GM19023 (cell line): ENCODE measurements around the gene SIRT2.
A peak's percentile ranks its signal among the peaks of the same experiment; 100 is the strongest.

ENCODE experiments used
- ATAC-seq: cut with Tn5 transposase; IDR thresholded peaks from one replicate; pipeline ENCODE4 v1.9.1; 2021; ENCODE audit warnings: mild to moderate bottlenecking, moderate library complexity; ENCODE audit not compliant: unreplicated experiment

Gene SIRT2

GRCh38 chr19:38845374-38846024 lies 53.9 kb downstream of the SIRT2 start:
- no peak for ATAC-seq

DNA sequence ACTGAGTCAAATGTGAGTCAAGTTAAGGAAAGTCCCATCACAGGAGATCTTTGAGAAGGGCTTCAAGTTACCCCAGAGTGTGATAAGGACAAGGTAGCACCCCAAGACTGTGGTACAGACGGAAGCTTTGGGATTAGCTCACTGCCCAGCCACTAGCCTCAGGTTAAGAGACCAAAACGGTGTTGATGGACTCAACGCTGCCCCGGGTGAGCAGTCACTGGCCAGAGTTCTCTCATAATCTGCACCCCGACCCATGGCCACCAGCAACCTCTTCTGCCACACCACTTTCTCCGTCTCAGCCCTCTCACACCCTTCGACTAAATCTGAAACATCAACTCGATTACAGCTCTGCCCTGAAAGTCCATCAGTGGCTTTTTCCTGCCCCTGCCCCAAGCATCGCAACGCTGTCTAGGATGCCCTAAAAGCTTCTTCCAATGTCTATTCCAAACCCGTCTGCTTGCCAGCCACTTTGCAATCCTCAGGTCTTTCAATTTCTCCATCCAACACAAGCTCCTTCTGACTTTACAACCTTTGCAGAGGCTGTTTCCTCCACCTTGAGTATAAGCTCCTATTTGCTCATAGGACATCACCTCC lies 55.2 kb downstream of the SIRT2 start:
- no peak for ATAC-seq

- ATAC-seq: no peak
These were observed 56.2 kb downstream of the SIRT2 start for GRCh38 chr19:38843175-38843758.

DNA sequence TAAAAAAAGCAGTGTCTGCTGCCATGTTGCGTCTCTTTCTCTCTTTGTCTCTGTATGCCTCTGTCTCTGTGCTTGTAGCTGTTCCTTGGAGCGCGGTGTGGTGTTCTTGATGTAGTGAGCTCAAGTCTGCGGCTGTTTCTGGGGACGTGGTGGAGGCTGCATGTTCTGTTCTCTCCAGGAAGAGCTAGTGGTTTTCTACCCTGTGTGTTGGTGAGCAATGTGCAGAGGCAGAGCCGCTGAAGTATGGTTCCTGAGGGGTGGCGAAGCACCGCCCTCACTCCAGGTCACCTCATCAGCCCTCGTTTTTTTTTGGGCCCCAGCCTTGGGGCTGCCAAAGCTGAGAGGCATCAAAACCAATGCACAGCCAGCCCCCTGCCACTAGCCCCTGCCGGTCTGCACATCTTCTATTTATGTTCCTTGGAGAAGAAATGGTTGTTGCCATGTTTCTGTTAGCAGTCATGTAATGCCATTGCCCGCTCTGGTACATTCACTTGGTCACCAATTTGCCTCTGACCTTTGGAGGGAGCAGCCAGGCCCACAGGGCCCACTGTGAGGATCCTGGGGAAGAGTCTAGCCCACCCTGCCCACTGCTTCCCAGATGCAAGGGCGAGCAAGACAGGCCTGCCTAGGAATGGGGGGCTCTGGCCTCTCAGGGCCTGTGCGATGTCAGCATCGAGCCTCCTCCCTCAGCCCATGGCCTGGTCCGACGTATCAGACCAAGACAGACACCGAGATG lies 56.8 kb downstream of the SIRT2 start:
- ATAC-seq: no peak

DNA sequence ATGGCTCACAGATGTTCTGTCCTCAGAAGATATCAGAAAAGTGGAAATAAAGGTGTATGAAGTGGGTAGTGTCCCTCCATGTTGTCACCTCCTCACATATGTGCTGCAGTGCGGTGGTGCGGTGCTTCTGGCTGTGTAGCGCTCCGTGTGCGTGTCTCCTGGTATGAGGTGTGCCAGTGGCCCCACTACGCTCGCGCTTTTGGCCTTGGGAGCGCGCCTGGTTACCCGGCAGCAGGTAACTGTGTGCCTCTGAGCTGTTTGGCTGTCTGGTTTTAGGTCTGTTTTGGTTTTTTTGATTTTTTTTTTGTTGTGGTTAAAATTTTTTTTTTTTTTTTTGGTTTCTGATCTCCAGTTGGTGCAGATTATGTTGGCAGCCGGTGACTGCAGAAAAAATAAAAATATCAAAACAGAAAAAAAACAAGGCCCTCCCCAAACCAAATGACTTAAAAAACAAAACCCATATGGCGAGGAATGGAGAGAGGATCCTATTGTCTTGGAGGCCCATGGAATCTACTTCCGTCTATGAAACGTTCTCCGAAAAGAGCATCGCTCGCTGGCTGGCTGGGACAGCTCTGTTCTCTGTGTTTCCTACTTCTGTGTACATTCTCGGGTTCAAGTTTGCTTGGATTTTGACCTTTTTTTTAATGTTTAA lies 57.5 kb downstream of the SIRT2 start:
- ATAC-seq: no peak

- ATAC-seq: no peak
These were observed 58.1 kb downstream of the SIRT2 start for GRCh38 chr19:38841180-38841766.

DNA sequence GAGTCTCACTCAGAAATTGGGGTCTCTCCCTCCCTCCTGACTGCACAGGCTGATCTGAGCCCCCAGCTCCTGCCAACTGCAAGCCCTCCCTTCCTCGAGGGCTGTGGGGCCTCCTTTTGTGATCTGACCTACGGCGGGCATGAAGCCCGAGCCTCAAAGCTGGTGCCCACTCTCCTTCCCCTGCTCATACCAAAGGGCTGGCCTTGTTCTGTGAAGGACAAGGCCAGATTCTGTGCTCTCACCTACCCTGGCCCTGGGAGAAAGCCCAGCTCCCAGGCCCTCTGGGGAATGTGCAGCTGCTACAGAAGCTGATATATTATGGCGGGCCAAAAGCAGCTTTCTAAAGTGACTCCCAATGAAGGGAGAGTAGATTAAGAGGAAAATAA lies 58.8 kb downstream of the SIRT2 start:
- ATAC-seq: no peak

GRCh38 chr19:38839816-38840582 lies 59.4 kb downstream of the SIRT2 start:
- ATAC-seq: no peak

DNA sequence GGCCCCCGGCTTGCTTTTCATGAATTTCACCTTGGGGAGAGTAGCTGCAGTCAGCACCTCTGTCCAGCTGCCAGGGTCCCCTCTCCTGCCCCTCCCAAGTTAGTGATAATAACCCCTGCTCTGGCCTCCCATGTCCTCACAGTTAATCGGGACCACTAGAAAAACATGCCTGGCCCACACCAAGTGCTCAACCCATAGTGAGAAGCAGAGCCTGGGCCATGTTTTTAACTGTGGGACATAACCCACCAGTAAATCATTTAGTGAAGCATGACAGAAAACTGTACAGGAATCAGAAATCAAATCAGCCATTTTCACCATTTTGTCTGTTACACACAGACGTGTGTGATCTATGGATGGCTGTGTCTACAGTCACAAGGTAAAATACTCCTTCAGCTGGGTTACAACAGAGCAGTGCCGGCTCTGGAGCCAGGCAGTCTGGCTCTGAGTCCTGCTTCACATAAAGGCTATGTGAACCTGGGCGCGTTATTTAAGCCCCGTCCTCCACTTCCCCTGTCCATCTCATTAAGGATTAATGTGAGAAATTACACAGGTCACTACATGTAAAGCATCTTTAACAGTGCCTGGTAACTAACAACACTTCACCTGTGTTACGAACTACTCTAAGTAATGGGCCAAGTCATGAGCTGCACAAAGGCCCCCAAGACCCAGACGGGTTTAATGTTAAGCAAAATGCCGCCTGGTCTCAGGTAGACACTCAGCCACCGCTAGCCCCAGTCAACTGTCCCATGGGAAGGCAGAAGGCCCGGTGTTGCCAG lies 60.2 kb downstream of the SIRT2 start:
- no peak for ATAC-seq

- no peak for ATAC-seq
These were observed 61.0 kb downstream of the SIRT2 start for GRCh38 chr19:38838208-38838985.

GRCh38 chr19:38837656-38838121 lies 61.7 kb downstream of the SIRT2 start:
- no peak for ATAC-seq

DNA sequence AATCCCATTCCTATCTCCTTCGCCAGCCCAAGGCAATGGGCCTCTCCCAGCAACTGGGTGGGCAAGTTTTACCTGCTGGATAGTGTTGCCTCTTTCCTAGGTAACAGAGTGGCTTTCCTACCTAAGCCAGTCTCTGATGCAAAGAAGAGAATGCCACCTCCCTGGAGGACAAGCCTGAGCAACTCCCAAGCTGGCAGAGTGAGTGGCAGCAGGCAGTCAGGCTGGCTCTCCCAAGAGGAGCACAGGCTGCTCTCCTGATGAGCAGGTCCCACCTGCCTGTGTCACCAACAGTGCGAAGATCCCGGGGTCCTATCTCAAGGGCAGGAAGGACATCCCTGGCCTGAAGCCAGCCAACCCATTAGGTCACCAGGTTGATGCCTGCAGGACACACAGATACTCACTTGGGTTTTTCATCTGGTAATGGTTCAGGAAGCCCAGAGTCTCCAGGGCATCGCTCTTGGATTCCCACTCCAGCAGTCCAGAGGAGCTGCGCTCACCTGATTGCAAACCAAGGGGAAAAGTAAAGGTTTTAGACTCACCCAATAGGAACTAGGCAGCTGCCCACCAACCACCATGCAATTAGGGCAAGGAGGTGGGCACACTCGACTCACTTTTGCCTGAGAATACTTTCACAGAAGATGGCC lies 62.3 kb downstream of the SIRT2 start:
- no peak for ATAC-seq

GRCh38 chr19:38836159-38836982 lies 63.0 kb downstream of the SIRT2 start:
- no peak for ATAC-seq

DNA sequence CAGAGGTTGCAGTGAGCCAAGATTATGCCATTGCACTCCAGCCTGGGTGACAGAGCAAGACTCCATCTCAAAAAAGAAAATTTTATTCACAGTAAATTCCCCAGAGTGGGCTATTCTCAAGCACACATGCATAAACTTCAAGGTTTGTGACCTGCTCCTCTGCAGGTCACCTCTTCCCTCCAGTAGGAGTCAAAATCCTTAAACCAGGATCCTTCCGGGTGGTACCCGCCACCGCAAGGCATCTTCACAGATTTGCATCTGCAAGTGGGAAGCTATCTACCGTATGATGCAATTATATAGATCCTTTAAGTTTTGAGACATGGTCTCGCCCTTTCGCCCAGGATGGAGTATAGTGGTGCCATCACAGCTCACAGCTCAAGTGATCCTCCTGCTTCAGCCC lies 64.8 kb downstream of the SIRT2 start:
- no peak for ATAC-seq

GRCh38 chr19:38834104-38834490 lies 65.3 kb downstream of the SIRT2 start:
- no peak for ATAC-seq

GRCh38 chr19:38833092-38833425 lies 66.4 kb downstream of the SIRT2 start:
- no peak for ATAC-seq

GRCh38 chr19:38831142-38831605 lies 68.2 kb downstream of the SIRT2 start:
- peak; percentile 54 for ATAC-seq
